Thoracic aorta (tissue), 2 donors: ENCODE measurements around the gene FKBP4. TPM values are rescaled to one million over a fixed set of nuclear protein-coding genes. Genes with fewer than 3 reads are reported as not detected.
A peak's percentile ranks its signal among the peaks of the same experiment; 100 is the strongest.

Experiments used
- ATAC-seq: fragments of 150-250 bp; one replicate; pipeline ENCODE4 v1.8.0; 2017; ENCODE audit warnings: low read depth; ENCODE audit not compliant: insufficient number of reproducible peaks, low FRiP score
- DNase-seq: peaks from one replicate; pipeline ENCODE4 v3.0.0-alpha.2; 2020; ENCODE audit warnings: low spot score
- H3K27ac ChIP-seq, 2 donors: fragments of 200-600 bp; sonication (generic); 1 replicate in 1 of 2; 2 replicates in 1 of 2; pipeline ENCODE4 v1.5.1; 2016; ENCODE audit warnings: mild to moderate bottlenecking in 2 of 2, moderate library complexity in 2 of 2
- H3K27me3 ChIP-seq: fragments of 200-600 bp; sonication (generic); replicated peaks from 2 replicates; pipeline ENCODE4 v1.6.0; 2016; ENCODE audit warnings: mild to moderate bottlenecking; ENCODE audit not compliant: insufficient read depth
- H3K36me3 ChIP-seq: fragments of 200-600 bp; sonication (generic); one replicate; pipeline ENCODE4 v1.5.1; 2016
- H3K4me1 ChIP-seq, 2 donors: fragments of 200-600 bp; sonication (generic); 1 replicate in 1 of 2; 2 replicates in 1 of 2; pipeline versions ENCODE4 v1.5.1 to v1.6.0; 2016; ENCODE audit warnings: low read depth in 2 of 2, mild to moderate bottlenecking in 1 of 2; ENCODE audit not compliant: control insufficient read depth in 1 of 2
- H3K4me3 ChIP-seq: fragments of 200-600 bp; sonication (generic); 2 replicates; pipeline ENCODE4 v1.5.1; 2016; ENCODE audit warnings: mild to moderate bottlenecking
- H3K9me3 ChIP-seq: fragments of 200-600 bp; sonication (generic); 2 replicates; pipeline ENCODE4 v1.5.1; 2016
- CTCF ChIP-seq: fragments of 200-600 bp; sonication (generic); IDR thresholded peaks from one replicate; pipeline ENCODE4 v1.5.1; 2019; ENCODE audit warnings: antibody characterized with exemption
- total RNA-seq, 2 donors: library from RNA; depleted of rRNA; stranded (reverse); fragments of >200 nt; gene quantifications; one replicate each; pipeline versions ENCODE4 v1.1.0 to v1.2.3, GENCODE V29; 2016

FKBP4 gene
- total RNA-seq, 2 donors from 2014 or later = 26.6 to 30.5 TPM

GRCh38 chr12:2832550-2833127 is 37.9 kb downstream of the FKBP4 start:
- Histone ChIP-seq H3K27ac (no peak overlapping the region), H3K27me3 (no peaks in the 10 kb centered on the region), H3K4me1 (peaks cover 0 to 22% of the 10 kb centered on the region in 2 donors), H3K9me3 (no peaks in the 10 kb centered on the region), H3K4me3 (no peak overlapping the region), H3K36me3 (peaks cover 3% of the 10 kb centered on the region)
- no peak for TF ChIP-seq CTCF
- ATAC-seq (no peak), DNase-seq (no peak)

GRCh38 chr12:2833327-2833726 is 38.6 kb downstream of the FKBP4 start:
- H3K27me3 ChIP-seq = no peaks in the 10 kb centered on the region
- DNase-seq (no peak), ATAC-seq (no peak)
- H3K4me1 ChIP-seq = peaks cover 0 to 22% of the 10 kb centered on the region in 2 donors
- H3K36me3 ChIP-seq = peaks cover under 1% of the 10 kb centered on the region
- no peak overlapping the region for H3K4me3 ChIP-seq
- no peaks in the 10 kb centered on the region for H3K9me3 ChIP-seq
- no peak for TF ChIP-seq CTCF
- H3K27ac ChIP-seq = no peak overlapping the region

GRCh38 chr12:2833810-2834209 is 39.0 kb downstream of the FKBP4 start:
- Histone ChIP-seq H3K9me3 (no peaks in the 10 kb centered on the region), H3K27ac (no peak overlapping the region), H3K27me3 (no peaks in the 10 kb centered on the region), H3K36me3 (no peaks in the 10 kb centered on the region), H3K4me1 (peaks cover 0 to 22% of the 10 kb centered on the region in 2 donors), H3K4me3 (no peak overlapping the region)
- TF ChIP-seq CTCF = no peak
- DNase-seq = no peak
- ATAC-seq = no peak

GRCh38 chr12:2834581-2835491 is 40.1 kb downstream of the FKBP4 start, which contains the start of gene NRIP2:
Gene NRIP2 (minus strand): TSS chr12:2835035. CDS start chr12:2834983, 52 bp downstream.
- H3K4me1 ChIP-seq = peaks cover 0 to 22% of the 10 kb centered on the region in 2 donors
- DNase-seq (no peak), ATAC-seq (no peak)
- H3K9me3 ChIP-seq = no peaks in the 10 kb centered on the region
- no peak for TF ChIP-seq CTCF
- H3K36me3 ChIP-seq = no peaks in the 10 kb centered on the region
- peak within 1 kb of the TSS; percentile 63 for H3K4me3 ChIP-seq
- H3K27me3 ChIP-seq = no peaks in the 10 kb centered on the region
- peak within 1 kb of the TSS in 1 of 2 donors; percentile 15 for H3K27ac ChIP-seq

GRCh38 chr12:2835691-2836403 is 41.1 kb downstream of the FKBP4 start:
- no peak for TF ChIP-seq CTCF
- H3K9me3 ChIP-seq = no peaks in the 10 kb centered on the region
- no peak overlapping the region for H3K4me3 ChIP-seq
- ATAC-seq (no peak), DNase-seq (no peak)
- H3K36me3 ChIP-seq = no peaks in the 10 kb centered on the region
- H3K27ac ChIP-seq = no peak overlapping the region
- H3K4me1 ChIP-seq = peaks cover 0 to 22% of the 10 kb centered on the region in 2 donors
- no peaks in the 10 kb centered on the region for H3K27me3 ChIP-seq
